Measurements from ENCODE around the gene ZCWPW1. TPM values are rescaled to one million over a fixed set of nuclear protein-coding genes. Genes with fewer than 3 reads are reported as not detected.
"Not testable (repeated sequence)": the region's sequence is repeated elsewhere in the genome, so short reads cannot be mapped to it uniquely, and the experiment has no call there.

ZCWPW1 gene
- total RNA-seq, 1 experiment from 2014 or later = 1.0 TPM

- no peak for DNase-seq (ENCODE audit: low spot score)
These were observed 55.2 kb downstream of the ZCWPW1 start, which contains the start of gene PILRA for GRCh38 chr7:100373261-100373831. TSS of gene PILRA (plus strand) at chr7:100373487. CDS start at chr7:100373657, 170 bp downstream.

DNA sequence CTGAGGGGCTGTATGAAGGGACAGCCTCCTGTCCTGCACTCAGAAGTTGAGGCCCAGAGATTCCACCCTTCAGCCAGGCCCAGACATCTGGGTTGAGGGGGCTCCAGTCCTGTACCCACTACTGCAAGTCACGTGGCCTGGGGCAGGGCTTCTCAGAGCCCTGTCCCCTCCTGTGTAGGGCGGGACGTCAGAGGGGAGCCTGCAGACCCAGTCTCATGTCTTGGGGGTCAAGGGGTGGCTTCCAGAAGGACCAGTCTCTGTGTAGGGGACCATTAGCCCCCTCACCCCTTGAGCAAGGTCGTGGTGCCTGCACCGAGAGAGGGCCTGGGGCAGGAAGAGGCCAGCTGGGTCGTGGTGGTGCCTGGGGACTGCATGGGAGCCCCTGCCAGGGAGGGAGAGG lies 55.8 kb downstream of the ZCWPW1 start:
- DNase-seq (ENCODE audit: low spot score) = no peak

GRCh38 chr7:100372256-100372655 lies 56.2 kb downstream of the ZCWPW1 start:
- no peak for DNase-seq (ENCODE audit: low spot score)

DNA sequence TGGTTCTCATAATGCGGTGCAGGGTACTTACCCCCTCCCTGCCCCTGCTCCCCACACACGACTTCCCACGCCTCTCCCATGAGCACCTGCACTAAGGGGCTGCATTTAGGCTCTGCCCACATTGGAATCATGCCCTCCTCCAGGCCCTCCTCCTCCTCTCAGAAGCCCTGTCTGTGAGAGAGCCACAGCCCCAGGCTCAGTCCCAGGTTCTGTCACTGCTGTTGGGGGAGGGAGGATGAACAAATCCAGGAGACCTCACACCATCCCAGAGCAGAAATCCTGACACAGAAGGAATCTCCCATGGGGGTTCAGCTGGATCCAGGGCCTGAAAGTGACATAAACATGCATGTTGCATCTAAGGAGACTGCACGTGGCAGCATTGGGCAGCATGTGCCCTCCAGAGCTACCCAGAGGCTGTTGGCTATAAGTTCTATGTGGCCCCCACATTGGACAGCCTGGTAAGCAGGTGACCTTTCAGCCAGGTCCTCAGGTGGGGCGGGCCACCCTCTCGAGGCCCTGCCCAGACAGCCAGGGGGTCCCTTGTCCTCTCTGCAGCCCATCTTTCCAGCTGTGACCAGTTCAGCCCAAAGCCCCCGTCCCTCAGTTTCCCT lies 56.8 kb downstream of the ZCWPW1 start:
- no peak for DNase-seq (ENCODE audit: low spot score)

- DNase-seq (ENCODE audit: low spot score) = no peak
These were observed 57.8 kb downstream of the ZCWPW1 start for GRCh38 chr7:100370746-100371145.

DNA sequence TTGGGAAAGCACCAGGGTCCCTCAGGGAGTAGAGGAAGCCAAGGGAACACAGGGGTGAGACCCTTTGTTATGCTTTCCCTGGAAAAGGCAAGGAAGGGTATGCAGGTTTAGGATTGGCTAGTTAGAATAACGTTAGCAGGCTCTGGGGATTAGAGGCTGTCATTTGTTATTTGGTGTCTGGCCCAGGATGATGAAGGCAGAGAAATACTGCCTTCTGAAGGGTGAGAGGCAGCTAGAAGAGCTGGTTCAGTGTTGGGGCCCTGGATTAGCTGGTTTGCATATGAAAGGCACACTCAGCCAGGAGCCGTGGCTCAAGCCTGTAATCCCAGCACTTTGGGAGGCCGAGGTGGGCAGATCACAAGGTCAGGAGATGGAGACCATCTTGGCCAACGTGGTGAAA lies 58.2 kb downstream of the ZCWPW1 start:
- no peak for DNase-seq (ENCODE audit: low spot score)

DNA sequence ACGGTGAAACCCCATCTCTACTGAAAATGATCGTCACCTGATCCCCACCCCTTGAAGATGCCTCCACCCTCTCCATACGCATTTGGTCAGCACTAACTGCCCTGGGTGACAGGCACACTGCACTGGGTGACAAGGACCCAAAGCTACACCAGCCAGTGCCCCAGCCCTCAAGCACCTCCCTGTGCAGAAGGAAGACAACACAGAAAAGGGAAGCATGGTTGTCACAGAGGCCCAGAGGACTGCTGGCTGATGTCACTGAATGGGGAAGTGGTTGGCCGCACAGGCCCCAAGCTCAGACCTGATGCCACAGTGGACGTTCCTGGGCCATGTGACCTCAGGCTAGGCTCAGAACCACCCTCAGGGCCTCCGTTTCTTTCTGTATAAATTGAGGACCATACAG lies 59.4 kb downstream of the ZCWPW1 start:
- no peak for DNase-seq (ENCODE audit: low spot score)

- no peak for DNase-seq (ENCODE audit: low spot score)
These were observed 60.6 kb downstream of the ZCWPW1 start for GRCh38 chr7:100367676-100368613.

DNA sequence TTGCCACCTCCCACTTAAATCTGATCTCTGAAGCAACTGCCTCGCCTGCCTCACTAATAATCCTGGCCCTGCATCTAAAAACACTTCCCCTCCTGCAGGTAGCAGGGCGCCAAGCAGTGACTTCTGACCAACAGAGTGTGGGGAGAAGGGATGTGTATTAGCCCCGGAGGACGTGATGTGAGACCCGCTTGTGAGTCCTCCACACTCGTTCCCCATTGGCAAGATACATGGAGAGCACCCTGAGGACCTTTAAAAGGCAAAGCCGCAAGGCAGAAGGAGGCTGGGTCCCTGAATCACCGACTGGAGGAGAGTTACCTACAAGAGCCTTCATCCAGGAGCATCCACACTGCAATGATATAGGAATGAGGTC lies 61.3 kb downstream of the ZCWPW1 start:
- DNase-seq (ENCODE audit: low spot score) = no peak

DNA sequence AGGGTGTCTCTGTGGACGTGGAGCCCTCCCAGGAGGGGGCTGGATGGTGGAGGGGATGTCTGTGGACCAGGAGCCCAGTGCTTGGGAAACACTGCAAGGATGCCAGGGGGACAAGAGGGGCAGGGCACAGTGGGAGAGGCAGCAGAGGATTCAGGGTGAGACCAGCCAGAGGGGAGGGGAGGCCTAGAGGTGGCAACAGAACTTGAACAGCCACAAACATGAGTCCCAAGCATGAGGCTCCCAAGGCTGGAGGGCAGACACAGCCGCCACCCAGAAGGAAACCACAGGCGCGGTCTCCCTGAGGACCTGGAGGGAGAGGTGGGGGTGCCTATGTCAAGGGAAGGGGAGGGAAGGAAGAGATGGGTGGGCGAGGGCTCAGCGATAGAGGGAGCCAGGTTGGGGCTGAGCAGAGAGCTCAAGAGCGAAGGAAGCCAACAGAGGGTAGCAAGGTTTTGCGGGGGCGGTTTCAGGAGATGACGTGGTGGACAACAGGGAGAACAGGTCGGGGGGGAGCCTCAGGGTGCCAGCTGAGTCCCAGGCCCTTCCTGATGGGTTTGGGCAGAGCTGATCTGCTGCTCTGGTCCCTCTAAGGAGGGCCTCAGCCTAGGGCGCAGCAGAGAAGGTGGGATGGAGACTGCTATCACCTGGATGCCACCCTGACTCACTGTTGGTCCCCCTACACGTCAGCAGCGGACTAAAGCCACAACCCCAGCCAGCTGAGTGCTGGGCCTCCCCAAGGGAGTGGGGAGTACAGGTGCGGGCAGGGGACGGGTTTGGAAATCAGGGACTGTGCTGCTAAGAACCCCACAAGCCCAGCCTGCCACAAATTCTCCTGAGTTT lies 61.9 kb downstream of the ZCWPW1 start:
- no peak for DNase-seq (ENCODE audit: low spot score)

GRCh38 chr7:100365998-100366367 lies 62.5 kb downstream of the ZCWPW1 start:
- DNase-seq (ENCODE audit: low spot score) = not testable (repeated sequence)

- DNase-seq (ENCODE audit: low spot score) = no peak
These were observed 64.0 kb downstream of the ZCWPW1 start for GRCh38 chr7:100364480-100364879.

DNA sequence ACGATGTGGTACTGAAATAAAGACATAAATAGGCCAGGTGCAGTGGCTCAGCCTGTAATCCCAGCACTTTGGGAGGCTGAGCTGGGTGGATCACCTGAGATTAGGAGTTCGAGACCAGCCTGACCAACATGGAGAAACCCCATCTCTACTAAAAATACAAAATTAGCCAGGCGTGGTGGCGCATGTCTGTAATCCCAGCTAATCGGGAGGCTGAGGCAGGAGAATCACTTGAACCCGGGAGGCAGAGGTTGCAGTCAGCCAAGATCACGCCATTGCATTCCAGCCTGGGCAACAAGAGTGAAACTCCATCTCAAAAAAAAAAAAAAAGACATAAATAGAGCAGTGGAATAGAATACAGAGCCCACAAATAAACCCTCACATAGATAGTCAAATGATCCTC lies 64.7 kb downstream of the ZCWPW1 start:
- DNase-seq (ENCODE audit: low spot score) = not testable (repeated sequence)

DNA sequence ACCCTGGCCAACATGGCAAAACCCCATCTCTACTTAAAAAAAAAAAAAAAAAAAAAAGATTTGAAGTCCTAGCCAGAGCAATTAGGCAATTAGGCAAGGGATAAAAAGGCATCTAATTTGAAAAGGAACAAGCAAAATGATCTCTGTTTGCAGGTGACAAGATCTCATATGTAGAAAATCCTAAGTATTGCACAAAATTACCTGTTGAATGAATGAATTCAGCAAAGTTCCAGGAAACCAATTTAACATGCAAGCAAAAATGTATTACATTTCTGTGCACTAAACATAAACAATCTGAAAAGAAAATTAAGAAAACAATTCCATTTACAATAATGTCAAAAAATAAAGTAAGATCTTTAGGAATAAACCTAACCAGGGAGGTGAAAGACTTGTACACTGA lies 65.4 kb downstream of the ZCWPW1 start:
- no peak for DNase-seq (ENCODE audit: low spot score)

GRCh38 chr7:100360135-100360854 lies 68.2 kb downstream of the ZCWPW1 start:
- no peak for DNase-seq (ENCODE audit: low spot score)

GRCh38 chr7:100358857-100359212 lies 69.7 kb downstream of the ZCWPW1 start:
- no peak for DNase-seq (ENCODE audit: low spot score)

DNA sequence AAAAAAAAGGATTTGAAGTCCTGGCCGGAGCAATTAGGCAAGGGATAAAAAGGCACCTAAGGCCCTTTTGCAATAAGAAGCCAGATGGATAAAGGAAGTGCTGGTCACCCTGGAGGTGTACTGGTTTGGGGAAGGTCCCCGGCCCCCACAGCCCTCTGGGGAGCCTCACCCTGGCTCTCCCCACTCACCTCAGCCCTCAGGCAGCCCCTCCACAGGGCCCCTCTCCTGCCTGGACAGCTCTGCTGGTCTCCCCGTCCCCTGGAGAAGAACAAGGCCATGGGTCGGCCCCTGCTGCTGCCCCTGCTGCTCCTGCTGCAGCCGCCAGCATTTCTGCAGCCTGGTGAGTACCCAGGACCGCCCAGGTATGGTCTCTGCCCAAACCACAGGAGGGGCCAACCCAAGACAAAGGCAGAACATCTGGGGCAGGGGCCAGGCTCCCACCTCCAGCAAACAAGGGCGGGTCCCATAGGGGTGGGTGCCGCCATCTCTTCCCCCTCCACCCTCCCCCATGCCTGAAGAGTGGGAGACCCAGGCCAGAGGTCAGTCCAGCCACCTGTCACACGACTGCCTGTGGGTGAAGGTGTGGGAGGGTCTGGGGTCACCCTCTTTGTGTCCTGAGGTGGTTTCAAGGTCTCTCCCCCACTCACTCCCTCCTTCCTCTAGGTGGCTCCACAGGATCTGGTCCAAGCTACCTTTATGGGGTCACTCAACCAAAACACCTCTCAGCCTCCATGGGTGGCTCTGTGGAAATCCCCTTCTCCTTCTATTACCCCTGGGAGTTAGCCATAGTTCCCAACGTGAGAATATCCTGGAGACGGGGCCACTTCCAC lies 70.3 kb downstream of the ZCWPW1 start, which contains the start of gene PILRB:
PILRB (plus strand) TSS at position 91 of the 830 bp plus-strand sequence; CDS start at position 277, 186 bp downstream.
- no peak for DNase-seq (ENCODE audit: low spot score)

GRCh38 chr7:100357131-100357561 lies 71.4 kb downstream of the ZCWPW1 start:
- no peak for DNase-seq (ENCODE audit: low spot score)

GRCh38 chr7:100356416-100357068 lies 72.0 kb downstream of the ZCWPW1 start:
- no peak for DNase-seq (ENCODE audit: low spot score)

Data from HT-29 (cell line).